Adipocyte (in vitro differentiated cells): Measurements from ENCODE around the gene CLIP2.
"Not testable (repeated sequence)": the region's sequence is repeated elsewhere in the genome, so short reads cannot be mapped to it uniquely, and the experiment has no call there.

Experiments
- DNase-seq: peaks from one replicate; pipeline ENCODE4 v3.0.0-alpha.2; 2015; ENCODE audit warnings: low read depth
- H3K27me3 ChIP-seq: replicated peaks from 2 replicates; pipeline ENCODE4 v1.7.0; 2013; ENCODE audit warnings: mild to moderate bottlenecking, low read length, moderate library complexity; ENCODE audit not compliant: control insufficient read depth, insufficient read depth
- H3K36me3 ChIP-seq: 2 replicates; pipeline ENCODE4 v1.7.0; 2013; ENCODE audit warnings: low read length, mild to moderate bottlenecking, moderate library complexity; ENCODE audit not compliant: control insufficient read depth, insufficient read depth, severe bottlenecking
- H3K4me1 ChIP-seq: 2 replicates; pipeline ENCODE4 v1.7.0; 2013; ENCODE audit warnings: mild to moderate bottlenecking, low read length, moderate library complexity; ENCODE audit not compliant: control insufficient read depth, insufficient read depth
- H3K4me3 ChIP-seq: 2 replicates; pipeline ENCODE4 v1.7.0; 2013; ENCODE audit warnings: mild to moderate bottlenecking, low read length, moderate library complexity
- H3K9ac ChIP-seq: 2 replicates; pipeline ENCODE4 v1.7.0; 2013; ENCODE audit warnings: mild to moderate bottlenecking, low read length, moderate library complexity
- H3K9me3 ChIP-seq: 2 replicates; pipeline ENCODE4 v1.7.0; 2013; ENCODE audit warnings: mild to moderate bottlenecking, low read length, moderate library complexity; ENCODE audit not compliant: control insufficient read depth

The CLIP2 gene

DNA sequence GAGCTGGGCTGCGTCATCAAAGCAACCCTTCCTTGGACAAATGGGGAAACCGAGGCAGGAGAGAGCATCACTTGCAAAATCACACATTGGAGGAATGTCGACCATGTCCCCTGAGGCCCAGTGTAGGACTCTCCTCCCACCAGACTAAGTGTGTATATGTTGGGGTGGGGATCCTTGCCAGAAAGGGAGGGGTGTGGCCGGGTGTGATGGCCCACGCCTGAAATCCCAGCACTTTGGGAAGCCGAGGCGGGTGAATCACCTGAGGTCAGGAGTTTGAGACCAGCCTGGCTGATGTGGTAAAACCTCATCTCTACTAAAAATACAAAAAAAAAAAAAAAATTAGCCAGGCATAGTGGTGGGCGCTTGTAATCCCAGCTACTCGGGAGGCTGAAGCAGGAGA is 141.2 kb downstream of the CLIP2 start:
- H3K9ac ChIP-seq, H3K4me3 ChIP-seq, H3K9me3 ChIP-seq, DNase-seq, H3K27me3 ChIP-seq, H3K36me3 ChIP-seq: not testable (repeated sequence)
- H3K4me1 ChIP-seq: peaks cover 17% of the 10 kb centered on the region

DNA sequence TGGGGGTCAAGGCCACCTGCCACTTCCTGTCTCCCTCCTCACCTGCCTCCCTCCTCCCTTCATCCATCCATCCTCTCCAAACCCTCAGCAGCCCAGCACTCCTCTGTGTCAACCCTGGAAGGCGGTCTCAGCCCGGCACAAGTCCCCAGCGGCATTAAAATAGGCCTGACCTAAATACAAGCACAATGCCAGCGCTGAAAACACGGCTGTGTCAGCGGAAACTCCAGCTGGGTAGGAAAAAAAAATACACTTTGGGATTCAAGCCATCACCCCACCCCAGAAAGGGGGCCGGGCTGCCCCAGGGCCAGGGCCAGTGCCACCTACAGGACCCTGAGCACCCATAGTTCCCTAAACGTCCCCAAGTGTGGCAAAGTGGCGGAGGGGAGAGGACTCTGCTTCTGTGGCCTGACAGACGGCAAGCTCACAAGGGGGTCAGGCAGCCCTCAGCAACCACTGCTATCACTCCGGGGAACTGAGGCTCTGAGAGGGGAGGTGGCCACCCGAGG is 141.8 kb downstream of the CLIP2 start:
- Histone ChIP-seq H3K36me3 (no peaks in the 10 kb centered on the region), H3K4me3 (no peak overlapping the region), H3K27me3 (no peaks in the 10 kb centered on the region), H3K4me1 (peaks cover 17% of the 10 kb centered on the region), H3K9ac (peak overlapping the region; percentile 2), H3K9me3 (no peaks in the 10 kb centered on the region)
- DNase-seq: no peak

DNA sequence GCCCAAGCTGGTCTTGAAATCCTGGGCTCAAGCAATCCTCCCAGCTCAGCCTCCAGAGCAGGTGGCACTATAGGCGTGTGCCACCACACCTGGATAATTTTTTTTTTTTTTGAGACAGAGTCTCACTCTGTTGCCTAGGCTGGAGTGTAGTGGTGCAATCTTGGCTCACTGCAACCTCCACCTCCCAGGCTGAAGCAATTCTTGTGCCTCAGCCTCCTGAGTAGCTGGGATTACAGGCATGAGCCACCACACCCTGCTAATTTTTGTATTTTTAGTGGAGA is 148.0 kb downstream of the CLIP2 start:
- not testable (repeated sequence) for DNase-seq

GRCh38 chr7:74438327-74438726 is 149.1 kb downstream of the CLIP2 start:
- Histone ChIP-seq H3K9me3 (peaks cover 9% of the 10 kb centered on the region), H3K9ac (no peak overlapping the region), H3K27me3 (peaks cover 5% of the 10 kb centered on the region), H3K4me3 (no peak overlapping the region), H3K4me1 (no peaks in the 10 kb centered on the region), H3K36me3 (no peaks in the 10 kb centered on the region)
- DNase-seq: no peak

More for the DNA sequence above, 148.0 kb downstream of the CLIP2 start:
- H3K9ac ChIP-seq, H3K36me3 ChIP-seq, H3K4me1 ChIP-seq, H3K27me3 ChIP-seq, H3K9me3 ChIP-seq, H3K4me3 ChIP-seq: not testable (repeated sequence)

- no peak overlapping the region for H3K4me3 ChIP-seq
- peaks cover 9% of the 10 kb centered on the region for H3K9me3 ChIP-seq
- H3K27me3 ChIP-seq: peaks cover 8% of the 10 kb centered on the region
- H3K4me1 ChIP-seq: no peaks in the 10 kb centered on the region
- no peak for DNase-seq
- no peak overlapping the region for H3K9ac ChIP-seq
- H3K36me3 ChIP-seq: no peaks in the 10 kb centered on the region
Observed at GRCh38 chr7:74439541-74439940, 150.3 kb downstream of the CLIP2 start.

DNA sequence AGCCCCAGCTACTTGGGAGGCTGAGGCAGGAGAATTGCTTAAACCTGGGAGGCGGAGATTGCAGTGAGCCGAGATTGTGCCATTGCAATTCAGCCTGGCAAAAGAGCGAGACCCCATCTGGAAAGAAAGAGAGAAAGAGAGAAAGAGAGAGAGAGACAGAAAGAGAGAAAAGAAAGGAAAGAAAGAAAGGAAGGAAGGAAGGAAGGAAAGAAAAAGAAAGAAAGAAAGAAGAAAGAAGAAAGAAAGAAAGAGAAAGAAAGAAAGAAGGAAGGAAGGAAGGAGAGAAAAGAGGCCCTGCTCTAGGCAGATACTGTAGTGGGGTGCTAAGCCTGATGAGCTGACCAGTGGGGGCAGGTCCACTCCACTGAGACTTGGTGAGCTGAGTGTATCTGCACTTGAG is 150.9 kb downstream of the CLIP2 start:
- not testable (repeated sequence) for H3K9me3 ChIP-seq, H3K4me3 ChIP-seq, H3K9ac ChIP-seq, H3K27me3 ChIP-seq, H3K4me1 ChIP-seq, DNase-seq, H3K36me3 ChIP-seq

GRCh38 chr7:74441801-74442200 is 152.6 kb downstream of the CLIP2 start:
- Histone ChIP-seq H3K27me3 (peaks cover 8% of the 10 kb centered on the region), H3K4me3 (no peak overlapping the region), H3K4me1 (no peaks in the 10 kb centered on the region), H3K36me3 (no peaks in the 10 kb centered on the region), H3K9me3 (peaks cover 9% of the 10 kb centered on the region), H3K9ac (no peak overlapping the region)
- peak; percentile 56 for DNase-seq

DNA sequence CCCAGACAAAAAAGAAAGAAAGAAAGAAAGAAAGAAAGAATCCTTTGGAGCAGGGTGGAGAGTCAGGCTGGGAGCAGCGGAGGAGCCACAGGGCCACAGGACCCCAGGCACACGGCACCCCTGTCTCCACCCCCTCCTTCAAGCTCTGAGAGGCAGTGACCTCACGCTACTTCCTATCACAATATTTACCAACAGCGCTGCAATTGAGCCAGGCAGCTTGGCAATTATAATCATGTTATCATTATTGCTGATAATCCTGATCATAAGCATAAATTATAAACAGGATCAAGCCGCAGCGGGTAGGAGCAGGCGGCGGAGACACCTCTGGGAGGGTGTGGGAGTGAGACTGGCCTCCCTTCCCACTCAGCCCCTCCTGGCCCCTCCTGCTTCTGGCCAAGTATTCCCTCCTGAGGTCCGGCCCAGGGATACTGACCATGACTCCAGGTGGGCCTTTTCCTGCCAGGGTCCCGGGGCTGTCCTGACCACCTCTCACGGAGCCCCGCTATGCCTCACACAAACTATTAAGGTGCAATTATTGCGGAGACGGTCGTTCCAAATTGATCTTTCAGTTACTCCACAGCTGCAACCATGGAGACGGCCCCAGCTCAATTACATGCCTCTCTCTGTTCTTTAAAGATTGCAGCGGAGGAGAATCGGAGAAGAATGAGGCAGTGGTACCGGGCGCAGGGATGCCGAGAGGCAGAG is 154.5 kb downstream of the CLIP2 start:
- H3K36me3 ChIP-seq: no peaks in the 10 kb centered on the region
- H3K4me3 ChIP-seq: no peak overlapping the region
- no peak for DNase-seq
- no peak overlapping the region for H3K9ac ChIP-seq
- no peaks in the 10 kb centered on the region for H3K4me1 ChIP-seq
- peaks cover under 1% of the 10 kb centered on the region for H3K9me3 ChIP-seq
- H3K27me3 ChIP-seq: peaks cover 11% of the 10 kb centered on the region

DNA sequence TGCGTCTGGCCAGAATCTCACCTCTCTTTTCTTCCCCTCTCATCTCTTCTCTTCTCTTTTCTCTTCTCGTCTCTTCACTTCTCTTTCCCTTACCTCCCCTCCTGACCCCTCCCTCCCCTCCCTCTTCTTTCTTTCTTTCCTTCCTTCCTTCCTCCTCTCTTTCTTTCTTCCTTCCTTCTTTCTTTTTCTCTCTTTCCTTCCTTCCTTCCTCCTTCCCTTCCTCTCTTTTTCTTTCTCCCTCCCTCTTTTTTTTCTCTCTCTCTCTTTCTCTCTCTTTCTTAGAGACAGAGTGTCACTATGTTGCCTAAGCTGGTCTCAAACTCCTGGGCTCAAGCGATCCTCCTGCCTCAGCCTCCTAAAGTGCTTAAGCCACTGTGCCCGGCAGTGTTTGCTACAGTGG is 159.9 kb downstream of the CLIP2 start:
- Histone ChIP-seq H3K9me3 (no peaks in the 10 kb centered on the region), H3K4me3 (no peak overlapping the region), H3K36me3 (no peaks in the 10 kb centered on the region), H3K9ac (no peak overlapping the region), H3K4me1 (peaks cover 11% of the 10 kb centered on the region), H3K27me3 (peaks cover 4% of the 10 kb centered on the region)
- DNase-seq: no peak

DNA sequence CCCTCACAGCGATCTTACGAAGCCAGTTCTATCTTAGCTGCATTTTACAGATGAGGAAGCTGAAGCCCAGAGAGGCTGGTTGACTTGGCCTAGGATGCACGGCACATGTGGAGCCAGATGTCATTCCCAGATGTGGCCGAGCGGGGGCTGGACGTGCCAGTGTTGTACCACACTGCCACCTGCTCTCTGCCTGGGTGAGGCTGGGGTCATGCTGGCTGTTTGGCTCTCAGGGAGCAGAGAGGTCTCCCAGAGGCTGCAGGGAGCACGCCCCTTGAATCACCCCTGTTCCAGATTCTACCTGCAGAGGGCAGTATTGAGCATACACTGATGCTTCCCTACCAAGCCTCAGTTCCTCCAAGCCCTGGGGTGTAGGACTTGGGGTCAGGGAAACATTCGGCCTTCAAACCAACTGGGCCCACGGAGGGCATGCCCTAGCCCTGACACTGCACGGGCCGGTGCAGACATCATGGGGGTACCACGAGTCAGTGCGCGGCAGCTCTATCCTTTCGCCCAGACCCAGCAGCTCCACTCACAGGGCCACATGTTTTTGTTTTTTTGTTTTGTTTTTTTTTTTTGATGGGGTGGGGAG is 160.7 kb downstream of the CLIP2 start:
- H3K36me3 ChIP-seq: no peaks in the 10 kb centered on the region
- peak; percentile 78 for DNase-seq
- H3K9me3 ChIP-seq: no peaks in the 10 kb centered on the region
- peaks cover 15% of the 10 kb centered on the region for H3K4me1 ChIP-seq
- peaks cover 3% of the 10 kb centered on the region for H3K27me3 ChIP-seq
- H3K4me3 ChIP-seq: no peak overlapping the region
- no peak overlapping the region for H3K9ac ChIP-seq

GRCh38 chr7:74452748-74453321 is 163.6 kb downstream of the CLIP2 start:
- peak overlapping the region; percentile 82 for H3K4me3 ChIP-seq
- H3K9ac ChIP-seq: peak overlapping the region; percentile 80
- DNase-seq: peak; percentile 55
- peaks cover 3% of the 10 kb centered on the region for H3K27me3 ChIP-seq
- H3K9me3 ChIP-seq: no peaks in the 10 kb centered on the region
- peaks cover 19% of the 10 kb centered on the region for H3K4me1 ChIP-seq
- no peaks in the 10 kb centered on the region for H3K36me3 ChIP-seq
